Astrocyte (in vitro differentiated cells and primary cell): Measurements from ENCODE around the gene PRR7.

Experiments used
- CTCF ChIP-seq: IDR thresholded peaks from 2 replicates; pipeline ENCODE4 v1.5.1; 2011; ENCODE audit warnings: low read depth, mild to moderate bottlenecking, inconsistent platforms, low read length, moderate library complexity; ENCODE audit not compliant: insufficient read depth
- EZH2 ChIP-seq: IDR thresholded peaks from 2 replicates; pipeline ENCODE4 v1.6.1; 2012; ENCODE audit warnings: mild to moderate bottlenecking, low read length, inconsistent platforms; ENCODE audit not compliant: insufficient read depth

GRCh38 chr5:177479774-177480173 is 33.2 kb downstream of the PRR7 start:
- no peak for TF ChIP-seq CTCF
- no peak for TF ChIP-seq EZH2
